Glomerular endothelial cell (primary cell): ENCODE measurements around the gene LCN1. TPM values are rescaled to one million over a fixed set of nuclear protein-coding genes. Genes with fewer than 3 reads are reported as not detected.
"Not testable (repeated sequence)": the region's sequence is repeated elsewhere in the genome, so short reads cannot be mapped to it uniquely, and the experiment has no call there.

Experiments used
- DNase-seq: peaks from one replicate; pipeline ENCODE4 v3.0.0-alpha.2; 2011; ENCODE audit warnings: low read depth, low spot score; ENCODE audit errors: extremely low read depth
- total RNA-seq: library from RNA; depleted of rRNA; stranded (reverse); fragments of >200 nt; gene quantifications from 2 replicates; pipeline ENCODE4 v1.2.3, GENCODE V29; 2015

Gene LCN1
- total RNA-seq, 1 donor from 2014 or later: not detected

DNA sequence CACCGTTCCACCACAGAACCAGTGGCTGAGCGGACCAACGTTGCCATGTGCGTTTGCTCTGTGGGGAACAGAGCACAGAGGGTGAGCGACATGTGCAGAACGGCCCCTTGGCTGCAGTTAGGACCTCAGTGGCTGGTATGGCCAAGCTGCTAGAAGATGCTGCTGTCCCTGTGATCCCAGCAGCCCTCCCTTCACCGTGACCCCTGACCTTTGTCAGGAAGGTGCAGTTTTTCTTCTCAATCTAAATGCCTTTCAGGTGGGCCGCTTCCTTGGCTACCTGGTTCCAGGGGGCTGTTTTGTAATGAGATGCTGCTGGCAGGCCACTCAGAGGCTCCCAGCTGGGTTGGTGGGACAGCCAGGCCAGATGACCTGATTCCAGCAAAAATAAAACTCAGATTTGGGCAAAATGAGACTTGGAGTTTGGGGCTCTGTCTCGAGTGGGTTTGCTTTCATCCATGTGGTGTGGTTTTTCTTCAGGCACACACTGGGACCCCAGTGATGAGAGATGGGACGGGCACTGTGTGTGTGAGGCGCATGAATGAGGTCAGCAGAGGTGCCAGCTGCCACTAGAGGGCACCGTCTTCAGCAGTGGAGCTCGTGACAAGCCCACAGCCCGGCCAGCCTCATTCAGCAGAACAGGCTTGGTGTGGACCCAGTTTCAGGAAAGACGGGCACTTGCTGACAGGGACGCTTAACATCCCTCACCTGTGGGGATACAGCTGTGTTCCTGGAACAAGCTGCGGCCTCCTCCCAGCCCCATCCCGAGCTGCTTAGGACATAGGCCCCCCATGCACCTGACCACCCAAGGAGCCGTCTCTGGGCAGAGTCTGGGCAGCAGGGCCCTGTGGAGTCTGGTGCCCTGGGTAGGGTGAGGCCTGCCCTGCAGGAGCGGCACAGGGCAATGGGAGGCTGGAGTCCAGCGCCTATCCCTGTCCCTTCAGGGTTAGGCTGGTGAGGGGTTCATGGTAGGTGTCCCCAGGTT, 16.7 kb upstream of the LCN1 start:
- no peak for DNase-seq

DNA sequence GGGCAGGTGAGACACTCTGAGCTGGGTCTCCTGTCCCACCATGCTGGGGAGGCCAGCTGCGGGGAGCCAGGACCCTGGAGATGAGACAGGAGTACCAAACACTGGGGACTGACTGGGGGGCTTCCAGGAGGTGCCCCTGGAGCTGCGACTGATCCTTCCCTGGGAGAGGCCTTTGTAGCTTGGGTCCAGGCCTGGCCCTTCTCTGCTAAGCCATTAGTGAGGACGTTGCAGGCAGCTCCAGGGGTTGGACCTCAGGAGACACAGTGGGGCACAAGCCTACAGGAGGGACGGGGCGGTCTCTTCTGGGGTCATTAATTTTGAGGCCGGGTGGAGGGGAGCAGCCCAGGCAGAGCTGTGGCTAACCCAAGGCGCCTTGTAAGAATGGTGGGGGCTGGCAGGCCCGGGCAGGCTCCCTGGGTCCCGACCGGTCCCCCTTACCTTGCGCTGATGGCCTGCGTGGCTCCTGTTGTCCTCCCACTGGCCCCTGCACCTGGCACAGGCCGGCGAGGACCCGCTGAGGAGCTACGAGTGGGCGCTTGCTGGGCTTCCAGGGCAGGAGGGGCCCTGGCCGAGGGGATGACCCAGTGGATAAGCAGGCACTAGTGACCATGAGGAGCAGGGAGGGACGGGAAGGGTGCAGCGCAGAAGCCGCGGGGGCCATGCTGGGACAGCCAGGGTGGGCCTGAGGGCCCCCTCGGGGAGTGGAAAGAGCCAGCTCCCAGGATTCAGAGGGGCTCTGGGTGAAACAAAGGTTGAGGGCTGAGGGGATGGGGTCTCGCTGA, 15.6 kb upstream of the LCN1 start:
- DNase-seq: no peak

DNA sequence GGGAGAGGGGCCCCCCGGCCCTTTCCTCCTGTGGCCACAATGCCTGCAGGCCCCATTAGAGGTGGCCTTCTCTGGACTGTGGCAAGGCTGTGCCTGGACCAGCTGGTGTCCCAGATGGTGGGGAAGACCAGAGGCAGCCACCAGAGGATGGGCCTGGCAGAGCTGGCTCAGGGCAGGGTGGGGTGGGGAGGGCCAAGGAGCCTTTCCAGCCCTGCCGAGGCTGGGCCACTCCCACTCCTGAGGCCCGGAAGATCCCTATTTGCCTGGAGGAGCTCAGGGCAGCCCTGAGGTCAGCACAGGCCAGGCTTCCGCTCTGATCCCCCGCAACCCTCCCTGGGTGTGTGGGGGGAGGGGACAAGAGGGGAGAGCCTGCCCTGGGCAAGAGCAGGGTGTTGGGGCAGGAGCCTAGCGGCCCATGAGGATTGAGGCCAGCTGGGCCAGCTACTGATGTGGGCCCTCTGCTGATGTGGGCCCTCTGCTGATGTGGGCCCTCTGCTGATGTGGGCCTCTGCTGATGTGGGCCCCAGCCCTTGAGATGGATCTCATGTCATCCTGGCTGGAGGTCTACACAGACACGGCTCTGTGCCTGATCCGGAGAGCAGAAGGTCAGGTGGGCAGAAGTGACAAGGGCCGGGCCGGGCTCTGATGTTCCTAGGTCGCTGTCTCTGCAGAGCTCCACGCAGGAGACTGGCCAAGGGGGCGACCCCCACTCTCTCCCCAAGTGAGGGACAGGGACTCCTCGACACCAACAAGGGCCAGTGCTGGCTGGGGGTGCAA, 14.7 kb upstream of the LCN1 start:
- DNase-seq: no peak

DNA sequence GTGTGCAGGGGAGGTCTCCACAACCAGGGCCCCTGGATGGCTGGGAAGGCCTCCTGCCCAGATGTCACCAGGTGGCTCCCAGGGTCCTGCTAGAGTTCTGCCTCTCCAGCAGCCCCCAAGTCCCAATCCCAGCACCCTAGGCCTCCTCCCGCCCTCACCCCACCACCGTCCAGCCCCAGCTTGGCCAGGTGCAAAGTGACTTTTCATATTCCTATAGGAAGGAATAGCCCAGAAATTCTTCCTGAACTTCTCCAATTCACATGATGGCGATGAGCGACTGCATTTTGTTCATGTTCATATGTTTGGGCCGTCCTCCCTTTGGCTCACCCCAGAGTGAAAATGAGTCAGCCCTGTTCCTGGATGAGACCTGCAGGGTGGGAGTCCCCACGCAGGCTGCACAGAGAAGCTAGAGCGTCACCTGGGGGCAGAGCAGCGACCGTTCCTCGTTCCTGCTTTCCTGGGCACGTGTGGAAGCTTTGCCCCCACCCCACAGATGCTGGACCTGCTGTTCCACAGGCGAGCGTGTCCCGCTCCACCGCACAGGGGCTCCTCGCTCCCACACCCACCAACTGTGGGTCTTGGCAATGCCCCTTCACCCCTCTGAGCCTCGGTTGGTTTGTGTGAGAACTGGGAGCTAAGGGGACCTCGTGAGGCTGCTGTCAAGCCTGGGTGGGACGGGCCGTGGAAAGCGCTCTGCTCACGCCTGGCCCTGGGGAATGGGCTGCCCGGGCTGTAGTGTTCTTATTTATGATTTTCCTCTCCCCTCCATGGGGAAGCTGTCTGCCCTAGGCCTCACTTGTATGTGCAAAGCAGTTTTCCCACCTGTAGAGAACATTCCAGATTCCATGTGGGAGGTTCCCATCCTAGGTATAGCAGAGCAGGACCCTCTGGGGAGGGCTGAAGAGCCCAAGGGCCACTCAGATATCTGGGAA, 13.9 kb upstream of the LCN1 start:
- no peak for DNase-seq

DNA sequence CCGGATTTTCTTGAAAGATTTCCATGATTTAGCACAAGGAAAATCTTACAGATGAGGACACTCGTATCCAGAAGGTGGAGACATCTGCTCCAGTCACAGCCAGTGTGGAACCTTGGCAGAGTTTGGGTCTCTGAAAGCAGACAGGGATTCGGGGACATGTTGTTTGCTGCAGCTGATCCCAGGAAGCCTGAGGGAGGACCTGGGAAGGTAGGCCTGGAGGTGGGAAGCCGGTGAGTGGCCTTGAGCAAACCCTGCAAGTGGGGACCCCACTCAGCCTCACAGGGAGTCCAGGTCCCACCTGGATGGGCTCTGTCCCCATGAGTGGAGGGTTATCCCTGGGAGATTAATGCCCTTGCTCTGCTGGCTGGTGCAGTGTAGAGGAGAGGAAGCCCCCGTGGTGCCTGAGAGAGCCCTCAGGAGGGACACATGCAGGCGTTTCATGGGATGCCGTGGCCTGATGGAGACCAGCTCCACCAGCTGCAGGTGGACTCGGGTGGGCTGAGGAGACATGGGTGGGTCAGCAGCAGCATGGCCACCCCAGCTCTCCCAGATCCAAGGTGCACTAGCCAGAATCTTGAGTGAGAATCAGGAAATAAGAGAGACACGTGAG, 12.9 kb upstream of the LCN1 start:
- DNase-seq: no peak

DNA sequence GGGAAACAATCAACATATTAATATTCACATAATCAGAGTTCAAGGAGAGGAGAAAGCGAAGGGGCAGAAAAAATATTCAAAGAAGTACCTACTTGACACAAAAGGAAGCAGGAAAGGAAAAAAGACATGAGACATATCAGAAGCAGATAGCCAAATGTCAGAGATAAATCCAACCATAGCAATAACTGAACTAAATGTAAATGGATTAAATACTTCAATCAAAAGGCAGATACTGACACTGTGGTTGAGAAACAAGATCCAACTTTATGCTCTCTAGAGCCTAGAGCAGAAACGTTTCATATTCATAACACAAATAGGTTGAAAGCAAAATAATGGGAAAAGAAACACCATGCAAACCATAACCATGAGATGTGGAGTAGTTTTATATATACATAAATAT, 11.8 kb upstream of the LCN1 start:
- DNase-seq: no peak

DNA sequence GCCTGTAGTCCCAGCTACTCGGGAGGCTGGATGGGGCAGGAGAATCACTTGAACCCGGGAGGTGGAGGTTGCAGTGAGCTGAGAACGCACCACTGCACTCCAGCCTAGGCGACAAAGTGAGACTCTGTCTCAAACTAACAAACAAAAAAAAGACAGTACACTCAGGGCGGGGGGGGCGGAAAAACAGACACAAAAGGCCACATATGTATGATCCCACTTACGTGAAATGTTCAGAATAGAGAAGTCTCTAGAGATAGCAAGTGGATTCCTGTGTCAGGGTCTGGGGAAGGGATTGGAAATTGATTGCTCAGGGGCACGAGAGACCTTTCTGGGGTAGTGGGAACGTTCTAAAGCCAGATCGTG, 9.0 kb upstream of the LCN1 start:
- DNase-seq: no peak

DNA sequence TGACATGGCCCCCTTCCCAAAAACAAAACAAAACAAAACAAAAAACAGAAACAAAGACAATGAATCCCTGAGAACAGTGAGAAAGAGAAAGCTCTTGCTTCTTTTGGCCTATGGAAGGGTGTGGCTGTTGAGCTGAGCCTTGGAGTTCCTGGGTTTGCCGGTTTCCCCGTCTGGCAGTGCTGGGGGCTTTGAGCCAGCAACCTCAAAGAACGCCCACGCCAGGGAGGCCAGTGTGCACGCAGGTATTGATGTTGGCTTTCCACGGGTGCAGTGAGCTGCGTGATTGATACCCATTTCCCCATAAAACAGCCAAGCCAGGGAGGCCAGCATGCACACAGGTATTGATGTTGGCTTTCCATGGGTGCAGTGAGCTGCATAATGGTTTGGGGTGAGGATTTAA, 8.3 kb upstream of the LCN1 start:
- no peak for DNase-seq

DNA sequence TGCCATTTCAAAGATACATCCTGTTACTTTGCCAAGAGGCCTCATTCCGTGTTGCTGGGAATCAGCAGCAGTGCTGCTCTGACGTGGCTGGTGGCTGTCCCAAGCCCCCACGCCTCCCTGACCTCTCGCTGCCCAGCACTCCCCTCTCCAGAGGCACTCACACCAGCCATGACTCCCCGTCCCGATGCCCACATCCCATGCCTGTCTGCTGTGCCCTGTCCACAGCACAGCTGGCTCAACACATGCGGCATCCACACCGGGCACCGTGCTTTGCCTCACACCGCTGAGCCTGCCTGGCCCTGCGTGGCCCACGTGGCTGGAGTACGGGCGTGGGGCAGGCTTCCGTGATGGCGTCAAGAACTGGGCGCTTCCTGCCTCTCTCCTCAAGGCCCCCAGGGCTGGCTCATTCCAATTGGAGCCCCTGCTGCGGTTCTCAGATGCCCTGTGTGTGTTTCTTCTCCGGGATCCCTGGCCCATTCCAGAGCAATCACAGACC, 7.8 kb upstream of the LCN1 start:
- DNase-seq: no peak

DNA sequence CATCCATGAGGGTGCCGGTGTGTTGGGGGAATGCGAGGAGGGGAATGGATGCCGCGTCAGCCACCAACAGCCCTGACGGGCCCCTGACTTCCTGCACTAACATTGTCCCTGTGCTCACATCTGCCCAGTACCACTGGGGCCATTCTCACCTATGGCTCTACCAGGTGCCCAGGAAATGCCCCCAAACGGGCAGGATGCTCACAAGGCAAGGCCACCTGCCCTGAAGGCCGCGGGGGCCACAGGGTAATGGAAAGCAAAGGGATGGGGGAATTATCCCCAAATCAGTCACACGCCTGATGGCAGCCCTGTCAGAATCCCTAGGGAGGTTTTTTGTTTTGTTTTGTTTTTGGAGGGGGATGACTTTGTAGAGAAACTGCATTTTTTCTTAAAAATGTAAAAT, 7.3 kb upstream of the LCN1 start:
- not testable (repeated sequence) for DNase-seq

DNA sequence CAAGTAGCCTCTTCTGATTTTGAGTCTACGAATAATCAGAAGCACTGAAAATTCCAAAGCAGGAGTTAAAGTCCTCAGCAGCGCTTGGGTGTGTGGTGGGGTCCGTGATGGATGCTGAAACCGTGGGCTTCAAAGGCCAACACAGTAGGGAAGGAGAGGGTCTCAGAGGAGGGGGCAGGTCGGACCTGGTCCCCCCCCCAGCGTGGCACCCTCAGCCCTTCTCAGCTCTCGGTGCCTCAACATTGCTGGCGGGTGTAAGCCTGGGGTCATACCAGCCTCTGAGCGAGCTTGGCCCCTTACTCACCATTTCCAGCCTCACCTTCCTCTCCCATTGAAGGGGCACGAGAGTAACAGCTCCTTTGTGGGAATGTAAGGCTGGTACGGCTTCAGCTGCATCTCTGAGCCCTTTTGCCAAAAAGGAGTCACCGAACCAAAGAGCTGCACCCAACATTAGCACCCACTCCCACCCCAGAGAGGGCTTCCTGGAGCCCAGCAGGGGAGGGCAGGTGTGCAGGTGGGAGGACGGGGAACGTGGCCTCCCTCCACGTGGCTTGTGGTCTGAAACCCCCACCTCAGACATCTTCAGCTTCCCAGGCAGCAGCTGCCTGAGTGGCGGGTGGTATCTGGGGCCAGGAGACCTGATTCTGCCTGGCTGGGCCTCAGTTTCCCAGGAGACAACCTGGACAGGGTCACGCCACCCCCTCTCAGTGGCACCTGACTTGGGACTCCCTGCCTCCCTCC, 6.7 kb upstream of the LCN1 start:
- no peak for DNase-seq

DNA sequence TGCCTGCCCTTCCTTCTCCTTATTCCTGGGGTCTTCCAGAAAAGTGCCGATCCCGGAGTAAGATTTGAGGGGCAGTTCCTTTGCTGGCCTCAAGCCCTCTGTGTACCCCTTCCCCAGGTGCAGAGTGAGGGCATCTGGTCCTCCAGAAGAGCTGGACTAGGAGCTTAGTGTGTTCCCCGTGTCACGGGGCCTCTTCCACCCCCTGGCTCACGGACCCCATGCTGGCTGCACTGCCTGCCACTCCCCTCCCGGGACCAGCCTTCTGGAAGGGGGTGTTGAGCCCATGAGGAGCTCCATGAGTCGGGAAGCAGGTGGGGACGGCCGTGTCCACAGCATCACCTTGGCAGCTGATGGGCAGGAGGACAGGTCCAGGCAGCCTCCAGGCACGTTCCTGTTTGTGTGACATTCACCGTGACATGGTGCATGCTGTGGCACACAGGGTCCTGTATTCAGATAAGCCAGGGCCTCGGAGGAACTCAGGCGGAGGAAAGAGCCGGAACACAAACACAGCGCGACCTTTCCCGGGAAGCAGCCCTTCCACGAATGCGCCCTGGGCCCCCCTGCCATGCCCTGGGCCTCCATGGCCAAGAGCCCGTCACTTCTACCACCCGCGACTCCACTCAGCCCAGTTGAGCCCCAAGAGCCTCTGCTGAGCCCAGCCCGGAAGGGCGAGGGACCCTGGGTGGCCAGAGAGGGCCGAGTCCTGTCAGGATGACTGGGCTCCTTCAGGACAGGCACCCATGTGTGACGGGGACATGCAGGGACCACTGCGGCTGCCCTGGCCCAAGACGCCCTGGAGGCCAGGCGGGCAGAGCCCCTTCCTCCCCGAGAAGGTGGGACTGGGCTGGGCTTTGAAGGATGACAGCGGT, 5.9 kb upstream of the LCN1 start:
- no peak for DNase-seq

DNA sequence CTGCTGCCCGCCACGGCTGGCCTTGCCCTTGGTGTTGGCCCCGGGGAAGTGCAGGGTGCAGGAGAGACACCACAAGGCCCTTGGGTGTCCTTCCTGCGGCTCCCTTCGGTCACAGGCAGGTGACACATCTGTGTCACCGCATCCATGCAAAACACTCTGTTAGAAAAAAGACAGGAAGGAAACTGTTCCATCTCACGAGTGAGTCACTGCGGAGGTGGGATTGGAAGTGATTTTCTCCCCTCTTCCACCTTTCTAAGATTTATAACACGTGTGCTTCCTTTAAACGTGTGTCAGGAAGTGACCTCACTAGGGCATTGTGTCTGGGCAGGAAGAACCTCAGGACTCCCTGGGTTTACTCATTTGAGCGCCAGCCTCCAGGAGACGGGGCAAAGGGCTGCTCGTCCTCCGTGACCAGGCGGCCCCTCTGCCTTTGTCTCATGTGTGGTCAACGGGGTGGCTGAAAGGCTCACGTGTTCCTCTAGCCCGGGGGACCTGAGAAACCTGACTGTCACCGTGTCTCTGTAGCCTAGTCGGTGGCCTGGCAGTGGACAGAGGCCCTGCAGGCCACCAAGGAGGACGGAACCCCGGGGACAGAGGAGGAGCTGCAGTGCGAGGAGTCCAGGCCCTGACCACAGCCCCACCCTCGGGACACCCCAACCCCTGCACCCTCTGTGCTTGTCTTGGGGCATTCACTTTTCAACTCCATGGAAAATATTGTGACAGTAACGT, 4.9 kb upstream of the LCN1 start:
- peak; percentile 62 for DNase-seq

DNA sequence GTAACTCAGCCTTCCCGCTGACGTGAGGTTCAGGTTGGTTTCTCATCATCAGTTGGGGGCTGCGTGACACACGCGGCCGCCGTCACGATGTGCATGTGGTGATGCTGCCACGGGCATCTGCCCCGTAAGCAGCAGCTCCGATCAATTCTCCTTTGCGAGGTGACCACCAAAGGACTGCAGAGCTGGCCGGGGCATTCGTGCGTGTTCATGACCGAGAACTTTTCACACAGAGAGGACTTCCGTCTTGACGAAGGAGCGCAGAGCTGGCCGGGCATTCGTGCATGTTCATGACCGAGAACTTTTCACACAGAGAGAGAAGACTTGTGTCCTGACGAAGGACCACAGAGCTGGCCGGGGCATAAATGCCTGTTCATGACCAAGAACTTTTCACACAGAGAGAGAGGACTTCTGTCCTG, 3.8 kb upstream of the LCN1 start:
- no peak for DNase-seq

DNA sequence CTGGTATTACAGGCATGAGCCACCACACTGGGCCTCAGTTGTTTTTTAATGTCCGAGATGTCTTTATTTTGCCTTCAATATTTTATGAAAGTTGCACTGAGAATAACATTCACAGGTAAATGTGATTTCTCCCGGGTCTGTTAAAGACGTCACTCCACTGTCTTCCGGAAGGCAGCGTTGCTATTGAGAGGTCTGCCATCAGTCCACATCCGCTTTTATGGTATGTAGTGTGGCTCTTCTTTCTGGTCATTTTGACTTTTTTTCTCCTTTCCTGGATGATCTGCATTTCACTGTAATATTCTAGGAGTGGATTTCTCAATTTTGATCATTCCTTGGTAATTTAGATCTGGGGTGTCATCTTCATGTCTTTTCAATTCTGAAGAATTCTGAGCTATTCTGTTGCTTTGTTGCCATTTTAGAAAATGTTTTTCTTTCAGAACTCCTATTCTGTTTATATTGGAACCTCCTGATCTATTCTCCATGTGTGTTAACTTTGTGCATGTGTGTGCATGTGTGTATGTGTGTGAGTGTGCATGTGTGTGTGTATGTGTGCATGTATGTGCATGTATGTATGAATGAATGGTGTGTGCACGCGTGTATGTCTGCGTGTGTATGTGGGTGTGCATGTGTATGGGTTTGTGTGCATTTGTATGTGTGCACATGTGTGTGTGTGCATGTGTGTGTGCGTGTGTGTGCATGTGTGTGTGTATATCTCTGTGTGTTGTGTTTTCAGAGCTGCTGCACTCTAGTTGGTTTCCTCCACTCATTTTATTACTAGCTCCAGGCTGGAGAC, 1.9 kb upstream of the LCN1 start:
- DNase-seq: no peak

DNA sequence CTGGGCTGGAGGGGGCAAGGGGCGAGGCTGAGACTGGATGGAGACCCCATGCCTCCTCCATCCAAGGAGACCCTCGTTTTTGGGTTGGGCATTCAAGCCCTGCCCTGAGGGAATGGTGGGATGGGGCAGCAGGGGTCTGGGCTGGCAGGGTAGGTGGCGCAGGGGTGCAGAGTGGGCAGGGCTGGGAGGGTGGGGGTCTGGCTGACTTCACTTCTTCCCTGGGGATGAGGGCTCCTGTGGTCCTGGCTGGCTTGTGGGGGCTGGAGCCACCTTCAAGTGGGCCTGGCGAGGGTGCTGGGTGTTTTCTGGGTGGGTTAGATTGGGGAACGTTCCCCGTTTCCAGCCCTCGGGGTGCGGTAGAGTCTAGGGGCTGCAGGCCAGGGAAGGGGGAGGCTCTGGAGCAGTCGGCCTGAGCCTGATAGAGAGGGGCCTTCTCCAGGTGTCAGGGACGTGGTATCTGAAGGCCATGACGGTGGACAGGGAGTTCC, 412 bp downstream of the LCN1 start:
- DNase-seq: no peak
